H9 (cell line): ENCODE data around the gene ALDH3A2. TPM values are rescaled to one million over a fixed set of nuclear protein-coding genes. Genes with fewer than 3 reads are reported as not detected.
A peak's percentile ranks its signal among the peaks of the same experiment; 100 is the strongest.

Experiments
- DNase-seq: peaks from one replicate; pipeline ENCODE4 v3.0.0-alpha.2; 2017
- H2AFZ ChIP-seq: one replicate; pipeline ENCODE4 v1.6.1; 2013; ENCODE audit warnings: mild to moderate bottlenecking, low read length, control low read depth, moderate library complexity
- H2AK5ac ChIP-seq: 2 replicates; pipeline ENCODE4 v1.6.1; 2013; ENCODE audit warnings: low read length, control low read depth, mixed read lengths; ENCODE audit not compliant: insufficient read length
- H2BK120ac ChIP-seq: one replicate; pipeline ENCODE4 v1.6.1; 2013; ENCODE audit warnings: low read depth, mild to moderate bottlenecking, low read length, control low read depth, inconsistent platforms; ENCODE audit not compliant: poor library complexity, severe bottlenecking
- H2BK12ac ChIP-seq: 2 replicates; pipeline ENCODE4 v1.6.1; 2013; ENCODE audit warnings: low read length, control low read depth, mixed read lengths, low read depth; ENCODE audit not compliant: insufficient read length
- H2BK15ac ChIP-seq: 2 replicates; pipeline ENCODE4 v1.6.1; 2013; ENCODE audit warnings: low read depth, low read length, control low read depth
- H2BK20ac ChIP-seq: one replicate; pipeline ENCODE4 v1.6.1; 2013; ENCODE audit warnings: low read depth, mild to moderate bottlenecking, low read length, control low read depth, inconsistent platforms; ENCODE audit not compliant: poor library complexity, severe bottlenecking
- H2BK5ac ChIP-seq: 2 replicates; pipeline ENCODE4 v1.6.1; 2013; ENCODE audit warnings: low read length, control low read depth, mixed read lengths; ENCODE audit not compliant: insufficient read length
- H3K14ac ChIP-seq: 2 replicates; pipeline ENCODE4 v1.6.1; 2013; ENCODE audit warnings: low read length, control low read depth; ENCODE audit not compliant: insufficient read depth
- H3K18ac ChIP-seq: 2 replicates; pipeline ENCODE4 v1.6.1; 2013; ENCODE audit warnings: low read depth, mild to moderate bottlenecking, mixed read lengths, low read length, control low read depth; ENCODE audit not compliant: insufficient read length
- H3K23ac ChIP-seq: 2 replicates; pipeline ENCODE4 v1.6.1; 2013; ENCODE audit warnings: low read length, control low read depth, mixed read lengths, low read depth; ENCODE audit not compliant: insufficient read length
- H3K23me2 ChIP-seq: 2 replicates; pipeline ENCODE4 v1.6.1; 2013; ENCODE audit warnings: low read depth, mild to moderate bottlenecking, mixed read lengths, low read length, control low read depth; ENCODE audit not compliant: insufficient read length, poor library complexity, severe bottlenecking
- H3K27ac ChIP-seq: 2 replicates; pipeline ENCODE4 v1.5.1; 2013; ENCODE audit warnings: low read length, control low read depth, mixed read lengths, low read depth; ENCODE audit not compliant: insufficient read length
- H3K27me3 ChIP-seq: 2 replicates; pipeline ENCODE4 v1.6.1; 2013; ENCODE audit warnings: low read length, control low read depth, inconsistent platforms; ENCODE audit not compliant: insufficient read depth
- H3K4ac ChIP-seq: 2 replicates; pipeline ENCODE4 v1.6.1; 2013; ENCODE audit warnings: low read depth, mild to moderate bottlenecking, control low read depth, inconsistent platforms, low read length, moderate library complexity
- H3K4me1 ChIP-seq: 2 replicates; pipeline ENCODE4 v1.6.1; 2013; ENCODE audit warnings: low read length, control low read depth, inconsistent platforms; ENCODE audit not compliant: insufficient read depth
- H3K4me2 ChIP-seq: 2 replicates; pipeline ENCODE4 v1.6.1; 2013; ENCODE audit warnings: low read length, control low read depth, mixed read lengths; ENCODE audit not compliant: insufficient read length, insufficient read depth
- H3K56ac ChIP-seq: 2 replicates; pipeline ENCODE4 v1.6.1; 2013; ENCODE audit warnings: low read depth, mild to moderate bottlenecking, mixed read lengths, low read length, control low read depth; ENCODE audit not compliant: insufficient read length
- H3K79me1 ChIP-seq: 2 replicates; pipeline ENCODE4 v1.6.1; 2013; ENCODE audit warnings: low read depth, mild to moderate bottlenecking, moderate library complexity, low read length, control low read depth, inconsistent platforms; ENCODE audit not compliant: insufficient read depth, poor library complexity, severe bottlenecking
- H3K79me2 ChIP-seq: 2 replicates; pipeline ENCODE4 v1.6.1; 2013; ENCODE audit warnings: low read length, control low read depth, inconsistent platforms; ENCODE audit not compliant: insufficient read depth
- H3K9ac ChIP-seq: 2 replicates; pipeline ENCODE4 v1.6.1; 2013; ENCODE audit warnings: low read length, control low read depth, mixed read lengths; ENCODE audit not compliant: insufficient read length; ENCODE audit errors: extremely low read depth
- H3K9me3 ChIP-seq: one replicate; pipeline ENCODE4 v1.6.1; 2013; ENCODE audit warnings: low read depth, low read length, inconsistent platforms; ENCODE audit not compliant: control insufficient read depth
- H3T11ph ChIP-seq: one replicate; pipeline ENCODE4 v1.6.1; 2013; ENCODE audit warnings: mild to moderate bottlenecking, low read length, control low read depth, inconsistent platforms
- H4K20me1 ChIP-seq: one replicate; pipeline ENCODE4 v1.6.1; 2013; ENCODE audit not compliant: control insufficient read depth, insufficient read length, insufficient read depth
- H4K5ac ChIP-seq: 2 replicates; pipeline ENCODE4 v1.6.1; 2013; ENCODE audit warnings: low read depth, mild to moderate bottlenecking, mixed read lengths, low read length, control low read depth; ENCODE audit not compliant: insufficient read length
- H4K8ac ChIP-seq: replicated peaks from 2 replicates; pipeline ENCODE4 v1.6.1; 2013; ENCODE audit warnings: low read length, control low read depth, mixed read lengths, low read depth; ENCODE audit not compliant: insufficient read length
- H4K91ac ChIP-seq: 2 replicates; pipeline ENCODE4 v1.6.1; 2013; ENCODE audit warnings: low read depth, mild to moderate bottlenecking, moderate library complexity, mixed read lengths, low read length, control low read depth; ENCODE audit not compliant: insufficient read length
- H3K27ac Mint-ChIP-seq, 3 experiments: 2 replicates in 2 of 3; 3 replicates in 1 of 3; pipeline ENCODE4 v1.8.0; 2020 to 2021; ENCODE audit warnings: mixed read lengths in 3 of 3, mild to moderate bottlenecking in 1 of 3, moderate library complexity in 1 of 3
- H3K27me3 Mint-ChIP-seq: 2 replicates; pipeline ENCODE4 v1.8.0; 2021; ENCODE audit warnings: low read depth, mild to moderate bottlenecking, moderate library complexity, mixed read lengths
- H3K36me3 Mint-ChIP-seq, 3 experiments: 2 replicates in 2 of 3; 3 replicates in 1 of 3; pipeline ENCODE4 v1.8.0; 2020 to 2021; ENCODE audit warnings: low read depth in 3 of 3, mixed read lengths in 3 of 3; ENCODE audit not compliant: insufficient read depth in 1 of 3
- H3K4me1 Mint-ChIP-seq, 2 experiments: 2 replicates each; pipeline ENCODE4 v1.8.0; 2020; ENCODE audit warnings: mixed read lengths in 2 of 2
- H3K4me3 Mint-ChIP-seq, 2 experiments: 2 replicates in 1 of 2; 3 replicates in 1 of 2; pipeline ENCODE4 v1.8.0; 2020 to 2021; ENCODE audit warnings: mild to moderate bottlenecking in 2 of 2, mixed read lengths in 2 of 2, moderate library complexity in 1 of 2
- H3K9me3 Mint-ChIP-seq, 2 experiments: 2 replicates in 1 of 2; 3 replicates in 1 of 2; pipeline ENCODE4 v1.8.0; 2020; ENCODE audit warnings: mild to moderate bottlenecking in 2 of 2, mixed read lengths in 2 of 2, moderate library complexity in 1 of 2
- WGBS: extraction: QIAGEN DNeasy Blood & Tissue Kit; methylation state at CpG from one replicate; pipeline ENCODE4 v1.1.7; 2013; ENCODE audit warnings: missing lambda C conversion rate, low lambda C conversion rate, mixed read lengths; ENCODE audit not compliant: insufficient read length; ENCODE audit errors: extremely low coverage; 5-methylcytosine and 5-hydroxymethylcytosine counted together
- total RNA-seq: library from RNA; stranded (reverse); gene quantifications from 2 replicates; pipeline ENCODE4 v1.2.1, GENCODE V29; 2021
- TF ChIP-seq, protein P1 (sequence below): fragments of 200-600 bp; sonication (generic); conservative IDR thresholded peaks from 3 replicates; pipeline ENCODE4 v1.8.0; 2021; ENCODE audit warnings: antibody characterized with exemption, mild to moderate bottlenecking

ALDH3A2 gene
- total RNA-seq, 1 experiment from 2014 or later, result 100 TPM

DNA sequence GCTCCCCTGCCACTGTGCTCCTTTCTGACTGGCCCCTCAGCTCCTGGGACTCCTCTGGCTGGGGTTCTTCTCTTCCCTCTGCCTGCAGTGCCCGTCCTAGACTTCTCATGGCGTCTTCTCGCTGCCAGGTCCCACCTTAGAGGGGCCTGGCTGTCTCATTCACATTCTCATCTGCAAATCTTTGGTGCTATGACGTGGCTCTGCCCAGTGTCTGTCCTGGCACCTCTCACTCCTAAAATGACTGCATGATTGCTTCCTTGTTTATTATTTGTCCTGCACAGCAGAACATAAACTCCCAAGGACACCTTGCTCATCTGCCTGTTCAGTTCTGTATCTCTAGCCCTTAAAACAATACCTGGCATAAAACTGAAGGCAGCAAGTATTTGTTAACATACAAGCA, 18.5 kb upstream of the ALDH3A2 start:
- whole genome bisulfite sequencing, result no CpG with 5 or more reads among the region's 4 CpGs

More for the DNA sequence above, 18.5 kb upstream of the ALDH3A2 start:
- Mint-ChIP-seq H3K36me3 (no peaks in the 10 kb centered on the region), H3K4me3 (no peak overlapping the region), H3K27me3 (no peaks in the 10 kb centered on the region; the same call in 1 of the 2 replicates), H3K27ac (peak overlapping the region in 1 of 3 experiments; percentile 38; a peak in 2 of 7 replicates), H3K4me1 (no peaks in the 10 kb centered on the region), H3K9me3 (peaks cover 2% of the 10 kb centered on the region in 2 experiments; a peak in 4 of 5 replicates)
- Histone ChIP-seq H3K27me3 (no peaks in the 10 kb centered on the region), H4K20me1 (no peaks in the 10 kb centered on the region), H3K79me2 (no peaks in the 10 kb centered on the region), H4K8ac (no peak overlapping the region), H3K4ac (no peak overlapping the region), H3K27ac (no peak overlapping the region), H2BK120ac (no peak overlapping the region), H4K5ac (no peak overlapping the region), H3K23ac (no peak overlapping the region), H3K9ac (no peak overlapping the region), H2BK5ac (no peak overlapping the region), H3K14ac (no peak overlapping the region), H2BK12ac (no peak overlapping the region), H3K23me2 (no peaks in the 10 kb centered on the region), H2BK20ac (no peak overlapping the region), H2AFZ (no peak overlapping the region), H3K79me1 (no peaks in the 10 kb centered on the region), H3K9me3 (no peaks in the 10 kb centered on the region), H3K18ac (no peak overlapping the region), H2BK15ac (no peak overlapping the region), H3K4me2 (no peak overlapping the region), H3K56ac (no peak overlapping the region), H3K4me1 (no peaks in the 10 kb centered on the region), H4K91ac (no peak overlapping the region), H3T11ph (no peak overlapping the region), H2AK5ac (no peak overlapping the region)
- DNase-seq, result no peak
- TF ChIP-seq, protein P1, sequence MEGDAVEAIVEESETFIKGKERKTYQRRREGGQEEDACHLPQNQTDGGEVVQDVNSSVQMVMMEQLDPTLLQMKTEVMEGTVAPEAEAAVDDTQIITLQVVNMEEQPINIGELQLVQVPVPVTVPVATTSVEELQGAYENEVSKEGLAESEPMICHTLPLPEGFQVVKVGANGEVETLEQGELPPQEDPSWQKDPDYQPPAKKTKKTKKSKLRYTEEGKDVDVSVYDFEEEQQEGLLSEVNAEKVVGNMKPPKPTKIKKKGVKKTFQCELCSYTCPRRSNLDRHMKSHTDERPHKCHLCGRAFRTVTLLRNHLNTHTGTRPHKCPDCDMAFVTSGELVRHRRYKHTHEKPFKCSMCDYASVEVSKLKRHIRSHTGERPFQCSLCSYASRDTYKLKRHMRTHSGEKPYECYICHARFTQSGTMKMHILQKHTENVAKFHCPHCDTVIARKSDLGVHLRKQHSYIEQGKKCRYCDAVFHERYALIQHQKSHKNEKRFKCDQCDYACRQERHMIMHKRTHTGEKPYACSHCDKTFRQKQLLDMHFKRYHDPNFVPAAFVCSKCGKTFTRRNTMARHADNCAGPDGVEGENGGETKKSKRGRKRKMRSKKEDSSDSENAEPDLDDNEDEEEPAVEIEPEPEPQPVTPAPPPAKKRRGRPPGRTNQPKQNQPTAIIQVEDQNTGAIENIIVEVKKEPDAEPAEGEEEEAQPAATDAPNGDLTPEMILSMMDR, result no peak
